NCI-H460 (cell line): ENCODE results near the gene DVL1. TPM values are rescaled to one million over a fixed set of nuclear protein-coding genes. Genes with fewer than 3 reads are reported as not detected.
"Not testable (repeated sequence)": the region's sequence is repeated elsewhere in the genome, so short reads cannot be mapped to it uniquely, and the experiment has no call there.

ENCODE experiments used
- DNase-seq: peaks from one replicate; pipeline ENCODE4 v3.0.0-alpha.2; 2016; ENCODE audit warnings: low read depth; ENCODE audit errors: extremely low read depth
- total RNA-seq: library from RNA; depleted of rRNA; stranded (reverse); fragments of >200 nt; shearing (Covaris generic); gene quantifications from 2 replicates; pipeline ENCODE4 v1.2.3, GENCODE V29; 2014

DVL1 gene
- total RNA-seq, 1 experiment from 2014 or later: 53.7 TPM

DNA sequence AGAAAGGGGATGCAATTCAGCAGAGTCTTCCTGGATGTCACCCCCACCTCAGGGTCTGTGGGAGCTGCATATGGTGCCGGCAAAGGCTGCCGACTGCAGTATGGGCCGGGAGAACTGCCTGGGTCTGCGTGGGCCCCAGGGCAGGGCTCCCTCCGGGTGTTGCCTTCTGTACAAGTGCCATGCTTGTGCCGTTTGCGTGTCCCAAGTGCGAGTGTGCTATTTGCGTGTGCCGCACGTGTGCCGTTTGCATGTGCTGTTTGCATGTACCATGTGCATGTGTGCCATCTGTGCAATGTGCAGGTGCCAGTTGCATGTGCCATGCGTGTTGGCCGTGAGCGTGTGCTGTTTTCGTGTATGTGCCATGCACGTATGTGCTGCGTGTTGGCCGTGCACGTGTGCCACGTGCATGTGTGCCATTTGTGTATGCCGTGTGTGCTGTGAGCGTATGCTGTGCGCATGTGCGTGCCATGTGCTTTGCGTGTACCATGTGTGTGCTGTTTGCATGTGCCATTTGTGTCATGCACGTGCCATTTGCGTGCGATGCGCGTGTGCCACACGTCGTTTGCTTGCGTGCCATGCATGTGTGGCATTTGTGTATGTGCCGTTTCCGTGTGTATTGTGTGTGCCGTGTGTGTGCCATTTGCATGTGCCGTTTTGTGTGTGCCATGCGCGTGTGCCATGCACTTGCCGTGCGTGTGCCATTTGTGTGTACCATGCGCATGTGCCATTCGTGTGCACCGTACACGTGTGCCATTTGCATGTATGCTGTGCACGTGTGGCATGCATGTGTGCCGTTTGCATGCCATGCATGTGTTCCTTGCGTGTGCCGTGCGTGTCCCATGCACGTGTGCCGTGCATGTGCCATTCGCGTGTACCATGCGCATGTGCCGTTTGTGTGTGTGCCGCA, 19.7 kb downstream of the DVL1 start:
- no peak for DNase-seq

DNA sequence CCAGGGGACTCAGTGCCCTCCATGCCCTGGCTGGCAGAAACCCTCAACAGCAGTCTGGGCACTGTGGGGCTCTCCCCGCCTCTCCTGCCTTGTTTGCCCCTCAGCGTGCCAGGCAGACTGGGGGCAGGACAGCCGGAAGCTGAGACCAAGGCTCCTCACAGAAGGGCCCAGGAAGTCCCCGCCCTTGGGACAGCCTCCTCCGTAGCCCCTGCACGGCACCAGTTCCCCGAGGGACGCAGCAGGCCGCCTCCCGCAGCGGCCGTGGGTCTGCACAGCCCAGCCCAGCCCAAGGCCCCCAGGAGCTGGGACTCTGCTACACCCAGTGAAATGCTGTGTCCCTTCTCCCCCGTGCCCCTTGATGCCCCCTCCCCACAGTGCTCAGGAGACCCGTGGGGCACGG, 21.0 kb downstream of the DVL1 start:
- DNase-seq: no peak

DNA sequence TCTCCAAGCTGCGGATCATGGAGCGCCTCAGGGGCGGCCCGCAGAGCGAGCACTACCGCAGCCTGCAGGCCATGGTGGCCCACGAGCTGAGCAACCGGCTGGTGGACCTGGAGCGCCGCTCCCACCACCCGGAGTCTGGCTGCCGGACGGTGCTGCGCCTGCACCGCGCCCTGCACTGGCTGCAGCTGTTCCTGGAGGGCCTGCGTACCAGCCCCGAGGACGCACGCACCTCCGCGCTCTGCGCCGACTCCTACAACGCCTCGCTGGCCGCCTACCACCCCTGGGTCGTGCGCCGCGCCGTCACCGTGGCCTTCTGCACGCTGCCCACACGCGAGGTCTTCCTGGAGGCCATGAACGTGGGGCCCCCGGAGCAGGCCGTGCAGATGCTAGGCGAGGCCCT, 21.9 kb downstream of the DVL1 start:
- no peak for DNase-seq

DNA sequence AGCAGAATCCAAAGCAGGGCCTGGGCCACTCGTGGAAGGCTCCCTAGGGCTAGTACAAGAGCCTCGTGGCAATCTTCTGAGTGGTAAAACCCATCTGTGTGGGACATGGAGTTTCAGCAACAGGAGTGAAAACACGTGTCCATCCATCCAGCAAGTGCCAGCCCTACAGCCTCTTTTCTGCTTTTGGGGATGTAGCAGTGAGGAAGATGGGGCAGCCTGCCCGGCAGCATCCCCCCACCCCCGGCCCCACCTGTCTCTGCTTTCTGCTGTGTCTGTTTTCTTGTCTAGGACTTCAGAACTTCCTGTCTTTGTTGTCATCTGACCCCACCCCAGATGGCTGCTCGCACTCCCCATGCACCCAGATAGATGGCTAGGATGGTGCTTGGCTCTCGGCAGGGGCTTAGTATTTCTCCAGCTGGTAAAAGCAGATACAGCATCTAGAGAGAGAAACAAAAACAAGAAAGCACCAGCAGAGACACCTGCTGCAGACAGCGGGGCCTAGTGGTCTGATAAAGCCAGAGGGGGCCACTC, 23.1 kb downstream of the DVL1 start:
- DNase-seq: no peak

DNA sequence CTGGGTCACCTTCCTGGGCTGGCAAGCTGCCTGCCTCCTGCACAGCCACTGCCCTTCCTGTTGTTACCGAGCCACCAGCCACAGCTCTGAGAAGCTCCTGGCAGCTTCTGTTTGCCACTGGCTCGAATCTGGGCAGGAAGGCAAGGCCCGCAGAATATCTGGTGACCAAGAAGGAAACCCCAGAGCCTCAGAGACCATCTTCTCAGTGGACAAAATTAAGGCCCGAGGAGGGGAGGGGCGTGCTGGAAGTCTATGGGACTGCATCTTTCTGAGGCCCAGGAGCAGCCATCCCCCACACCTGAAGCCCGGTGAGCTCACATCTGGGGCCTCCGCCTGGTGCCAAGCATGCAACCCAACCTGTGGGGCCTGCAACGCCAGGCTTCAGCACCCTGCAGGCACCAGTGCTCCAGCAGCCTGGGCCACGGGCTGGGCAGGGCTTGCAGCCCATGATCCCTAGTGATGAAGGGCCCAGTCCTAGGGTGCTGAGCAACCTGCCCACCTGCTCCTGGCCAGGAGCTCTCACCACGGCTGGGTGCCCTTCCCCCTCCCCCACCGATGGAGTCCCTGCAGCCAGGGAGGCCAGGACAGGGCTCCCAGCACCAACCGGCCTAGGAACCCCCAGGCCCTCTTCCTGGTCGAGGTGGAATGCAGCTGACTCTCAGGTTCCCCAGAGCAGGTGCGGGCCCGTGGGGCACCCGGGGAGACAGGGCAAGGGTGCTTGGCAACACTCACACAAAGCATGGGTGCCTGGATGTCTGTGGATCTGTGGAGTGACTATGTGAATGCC, 23.7 kb downstream of the DVL1 start:
- DNase-seq: no peak

DNA sequence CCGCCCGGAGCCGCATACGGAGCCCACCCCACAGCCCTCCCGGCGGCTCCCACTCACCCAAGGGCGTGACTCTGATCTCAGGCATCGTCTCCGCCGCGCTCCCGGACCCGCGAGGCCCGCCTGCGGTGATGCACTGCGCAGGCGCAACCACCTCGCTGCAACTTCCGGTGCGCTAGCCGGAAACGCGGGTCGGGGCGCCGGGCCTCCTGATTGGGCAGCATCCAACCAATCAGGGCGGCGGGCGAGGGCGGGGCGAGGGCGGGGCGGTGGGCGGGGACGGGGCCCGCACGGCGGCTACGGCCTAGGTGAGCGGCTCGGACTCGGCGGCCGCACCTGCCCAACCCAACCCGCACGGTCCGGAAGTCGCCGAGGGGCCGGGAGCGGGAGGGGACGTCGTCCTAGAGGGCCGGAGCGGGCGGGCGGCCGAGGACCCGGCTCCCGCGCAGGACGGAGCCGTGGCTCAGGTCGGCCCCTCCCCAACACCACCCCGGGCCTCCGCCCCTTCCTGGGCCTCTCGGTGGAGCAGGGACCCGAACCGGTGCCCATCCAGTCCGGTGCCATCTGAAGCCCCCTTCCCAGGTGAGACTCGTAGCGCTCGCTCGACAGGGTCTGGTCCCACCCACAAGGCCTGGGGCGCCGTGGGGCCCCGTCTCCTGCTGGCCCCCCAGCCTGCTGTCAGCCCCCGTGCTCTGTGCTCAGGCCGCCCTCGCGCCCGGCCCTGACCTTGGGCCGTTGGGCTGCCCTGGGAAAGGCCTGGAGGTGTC, 24.5 kb downstream of the DVL1 start, which contains the start of the genes CPTP and INTS11:
CPTP (plus strand) TSS at position 279 of the 764 bp plus-strand sequence. CDS start 2,109 bp downstream, outside the sequence.
INTS11 (minus strand) TSS at position 137 of the 764 bp plus-strand sequence; CDS start at position 85, 52 bp downstream.
- peak; percentile 86 for DNase-seq

DNA sequence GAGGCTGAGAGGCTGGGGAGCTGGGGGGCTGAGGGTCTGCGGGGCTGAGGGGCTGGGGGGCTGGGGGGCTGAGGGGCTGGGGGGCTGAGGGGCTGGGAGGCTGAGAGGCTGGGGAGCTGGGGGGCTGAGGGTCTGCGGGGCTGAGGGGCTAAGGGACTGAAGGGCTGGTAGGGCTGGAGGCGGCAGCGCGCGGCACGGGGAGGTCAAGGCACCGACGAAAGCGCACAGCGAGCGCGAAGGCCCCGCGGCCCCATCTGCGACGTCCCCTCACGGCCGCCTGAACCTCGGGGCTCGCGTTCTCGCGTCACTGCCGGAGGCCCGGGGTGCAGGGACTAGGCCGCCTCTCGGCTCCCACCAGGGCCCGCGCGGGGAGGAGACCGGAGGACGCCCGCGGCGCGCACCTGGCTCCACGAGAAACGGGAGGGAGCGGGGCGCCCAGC, 25.1 kb downstream of the DVL1 start:
- no peak for DNase-seq

DNA sequence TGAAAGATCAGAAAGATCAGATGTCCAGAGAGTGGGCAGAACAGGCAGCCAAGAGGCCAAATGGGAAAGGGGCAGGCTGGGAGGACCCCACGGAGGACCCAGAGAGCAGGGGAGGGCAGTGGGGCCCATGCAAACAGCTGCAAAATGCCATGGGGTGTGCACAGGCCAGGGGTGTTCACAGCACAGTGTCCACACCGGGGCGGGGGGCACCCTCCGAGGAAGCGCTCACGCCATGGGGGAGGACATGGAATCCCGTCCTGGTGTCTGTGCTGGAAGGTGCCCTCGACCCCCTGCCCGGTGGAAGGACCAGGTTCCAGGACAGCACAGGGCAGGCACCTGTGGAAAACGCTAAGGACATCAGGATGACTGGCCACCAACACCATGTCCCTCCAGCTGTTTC, 26.3 kb downstream of the DVL1 start:
- DNase-seq: no peak

DNA sequence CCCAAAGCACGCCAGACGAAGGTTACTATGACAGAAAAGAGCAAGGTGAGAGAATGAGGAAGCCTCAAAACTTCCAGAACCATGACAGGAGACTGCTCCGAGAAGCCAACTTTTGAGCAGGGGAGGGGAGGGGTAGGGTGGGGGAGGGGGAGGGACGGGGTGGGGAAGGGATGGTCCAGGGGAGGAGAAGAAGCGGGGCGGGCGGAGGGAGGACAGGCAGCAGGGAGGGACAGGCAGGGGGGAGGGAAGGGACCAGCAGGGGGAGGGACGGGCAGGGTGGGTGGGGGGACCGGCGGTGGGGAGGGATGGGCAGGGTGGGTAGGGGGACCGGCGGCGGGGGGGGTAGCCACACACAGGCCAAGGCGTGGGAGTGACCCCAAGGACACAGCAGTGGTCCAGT, 26.8 kb downstream of the DVL1 start:
- no peak for DNase-seq

DNA sequence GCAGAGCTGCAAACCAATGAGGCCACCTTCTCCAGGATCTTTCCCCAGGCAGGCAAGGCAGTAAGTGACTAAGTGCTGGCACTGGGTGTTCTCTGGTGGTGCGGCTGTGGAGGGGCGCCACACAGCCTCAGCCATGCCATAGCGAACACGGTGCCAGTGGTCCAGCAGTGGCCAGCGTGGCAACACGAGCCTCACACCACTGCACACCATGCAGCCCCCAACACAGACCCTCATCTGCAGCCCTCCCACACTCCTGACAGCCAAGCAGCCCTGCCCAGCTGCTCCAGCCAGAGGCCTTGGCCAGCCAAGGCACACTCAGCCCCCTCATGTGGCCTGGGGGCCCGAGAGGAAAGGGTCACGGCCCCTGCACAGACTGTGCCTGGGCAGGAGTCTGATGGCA, 27.7 kb downstream of the DVL1 start:
- no peak for DNase-seq

DNA sequence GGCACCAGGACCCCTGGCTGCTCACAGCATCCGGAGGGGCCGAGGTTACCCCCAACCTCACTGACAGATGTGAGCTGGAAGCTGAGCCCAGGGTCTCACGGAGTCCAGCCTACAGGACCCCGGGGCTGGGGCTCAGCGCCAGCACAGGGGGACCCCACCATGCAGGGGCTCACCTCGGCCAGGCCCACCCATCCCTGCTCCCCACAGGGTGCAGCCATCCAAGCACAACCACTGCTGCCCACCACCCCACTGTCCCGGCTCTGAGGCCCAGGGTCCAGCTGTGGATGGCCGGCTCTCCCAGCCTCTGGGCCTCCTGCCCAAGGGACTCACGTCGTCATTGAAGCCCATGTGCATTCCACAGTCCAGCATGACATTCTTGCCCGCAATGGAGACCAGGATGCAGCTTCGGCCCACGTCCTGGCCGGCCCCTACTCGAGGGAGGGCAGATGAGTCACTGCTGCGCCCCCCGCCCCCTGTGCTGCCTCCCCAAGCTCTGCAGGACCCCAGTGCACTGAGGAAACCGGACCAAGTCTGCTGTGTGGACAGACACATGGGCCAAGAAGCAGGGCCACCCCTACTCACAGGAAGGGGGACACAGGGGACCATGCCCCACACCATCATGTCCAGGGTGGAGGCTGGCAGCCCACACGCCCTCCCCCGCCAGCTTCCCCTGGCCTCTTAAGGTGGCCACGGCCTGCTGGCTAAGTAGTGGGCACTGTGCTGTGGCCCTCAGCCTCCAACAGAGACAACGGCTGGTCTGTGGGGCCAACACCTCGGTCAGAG, 28.4 kb downstream of the DVL1 start:
- no peak for DNase-seq

DNA sequence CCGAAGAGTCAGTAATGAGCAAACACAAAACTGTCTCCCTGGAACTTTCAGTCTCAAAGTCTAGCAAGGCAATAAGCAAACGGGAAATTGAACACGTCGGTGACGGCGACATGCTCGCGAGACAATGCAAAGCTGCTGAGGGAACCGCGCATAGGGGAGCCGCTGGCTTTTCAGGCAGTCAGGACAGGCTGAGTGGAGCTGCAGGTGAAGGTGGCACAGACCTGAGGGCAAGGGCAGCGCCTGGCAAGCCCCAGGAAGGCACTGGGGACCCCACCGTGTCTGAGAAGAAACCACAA, 29.6 kb downstream of the DVL1 start:
- DNase-seq: no peak

DNA sequence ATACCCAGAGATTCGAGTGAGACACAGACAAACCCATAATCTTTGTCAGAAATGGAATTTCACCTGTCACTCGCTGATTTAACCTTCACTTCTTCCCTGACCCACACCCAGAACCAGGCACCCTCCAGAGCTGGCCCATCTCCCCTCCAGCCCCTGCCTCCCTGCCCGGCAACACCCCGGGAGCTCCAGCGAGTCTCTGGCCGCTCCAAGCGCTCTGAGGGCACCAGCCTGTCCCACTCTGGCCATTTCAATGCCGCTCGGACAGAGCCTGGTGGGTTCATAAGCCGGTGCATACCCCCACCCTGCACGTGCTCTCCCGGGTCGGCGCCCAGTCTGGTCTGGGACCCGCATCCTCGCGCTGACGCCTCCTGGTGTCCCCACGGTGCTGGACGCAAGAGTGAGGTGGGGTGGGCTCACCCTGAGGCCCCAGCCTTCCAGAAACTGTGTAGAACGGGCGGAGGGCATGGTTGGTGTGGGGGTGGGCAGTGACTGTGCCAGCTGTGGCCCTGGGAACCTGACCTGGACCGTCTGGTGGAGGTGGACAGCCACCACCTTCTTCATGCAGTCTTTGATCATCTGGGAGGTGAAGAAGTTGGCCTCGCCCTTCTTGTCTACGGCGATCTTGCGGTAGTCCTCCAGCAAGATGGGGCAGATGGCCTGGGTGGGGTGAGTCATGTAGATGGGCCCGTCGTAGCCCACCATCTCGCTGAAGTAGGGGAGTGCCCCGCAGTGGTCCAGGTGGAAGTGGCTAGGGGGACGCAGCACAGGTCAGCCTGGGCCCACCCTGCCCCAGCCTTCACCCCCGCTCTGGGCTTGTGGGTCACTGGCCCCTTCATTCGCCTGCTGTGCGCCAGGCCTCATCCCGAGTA, 30.2 kb downstream of the DVL1 start:
- DNase-seq: no peak

DNA sequence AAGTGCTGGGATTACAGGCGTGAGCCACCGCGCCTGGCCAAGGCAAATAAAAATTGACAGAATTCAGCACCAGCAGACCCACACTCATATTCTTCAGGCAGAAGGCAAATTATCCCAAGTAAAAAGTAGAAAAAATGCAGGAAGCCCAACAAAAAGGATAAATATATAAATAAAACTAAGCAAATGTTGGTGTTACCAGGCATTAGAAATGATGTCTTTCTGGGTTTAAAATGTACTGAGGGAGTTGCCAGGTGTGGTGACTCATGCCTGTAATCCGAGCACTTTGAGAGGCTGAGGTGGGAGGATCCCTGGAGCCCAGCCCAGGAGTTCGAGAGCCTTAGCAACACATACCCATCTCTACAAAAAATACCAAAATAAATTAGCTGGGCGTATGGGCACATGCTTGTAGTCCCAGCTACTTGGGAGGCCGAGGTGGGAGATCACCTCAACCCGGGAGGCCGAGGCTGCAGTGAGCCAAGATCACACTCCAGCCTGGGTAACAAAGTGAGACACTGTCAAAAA, 31.0 kb downstream of the DVL1 start:
- DNase-seq: no peak

DNA sequence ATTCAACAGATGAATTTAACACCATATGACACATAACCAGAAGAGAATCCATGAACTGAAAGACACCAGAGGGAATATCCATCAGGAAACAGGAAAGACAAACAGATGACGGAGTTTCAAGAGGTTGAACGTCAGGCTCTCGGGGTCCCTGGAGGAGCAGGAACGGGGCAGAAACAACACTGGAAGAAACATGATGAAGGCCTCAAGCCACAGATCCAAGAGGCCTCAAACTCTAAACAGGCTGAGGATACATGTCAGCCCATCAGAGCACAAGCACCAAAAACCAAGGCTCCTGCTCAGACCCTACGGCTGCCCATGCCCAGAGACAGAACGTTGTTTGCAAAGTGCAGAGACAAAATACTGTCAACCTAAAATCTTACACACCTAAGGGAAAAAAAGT, 31.8 kb downstream of the DVL1 start:
- no peak for DNase-seq

DNA sequence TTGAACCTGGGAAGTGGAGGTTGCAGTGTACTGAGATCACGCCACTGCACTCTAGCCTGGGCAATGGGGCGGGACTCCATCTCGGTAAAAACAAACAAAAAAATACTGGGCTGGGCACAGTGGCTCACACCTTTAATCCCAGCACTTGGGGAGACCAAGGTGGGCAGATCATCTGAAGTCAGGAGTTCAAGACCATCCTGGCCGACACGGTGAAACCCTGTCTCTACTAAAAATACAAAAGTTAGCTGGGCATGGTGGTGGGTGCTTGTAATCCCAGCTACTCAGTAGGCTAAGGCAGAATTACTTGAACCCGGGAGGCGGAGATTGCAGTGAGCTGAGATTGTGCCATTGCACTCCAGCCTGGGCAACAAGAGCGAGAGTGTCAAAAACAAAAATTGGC, 33.0 kb downstream of the DVL1 start:
- DNase-seq: not testable (repeated sequence)

DNA sequence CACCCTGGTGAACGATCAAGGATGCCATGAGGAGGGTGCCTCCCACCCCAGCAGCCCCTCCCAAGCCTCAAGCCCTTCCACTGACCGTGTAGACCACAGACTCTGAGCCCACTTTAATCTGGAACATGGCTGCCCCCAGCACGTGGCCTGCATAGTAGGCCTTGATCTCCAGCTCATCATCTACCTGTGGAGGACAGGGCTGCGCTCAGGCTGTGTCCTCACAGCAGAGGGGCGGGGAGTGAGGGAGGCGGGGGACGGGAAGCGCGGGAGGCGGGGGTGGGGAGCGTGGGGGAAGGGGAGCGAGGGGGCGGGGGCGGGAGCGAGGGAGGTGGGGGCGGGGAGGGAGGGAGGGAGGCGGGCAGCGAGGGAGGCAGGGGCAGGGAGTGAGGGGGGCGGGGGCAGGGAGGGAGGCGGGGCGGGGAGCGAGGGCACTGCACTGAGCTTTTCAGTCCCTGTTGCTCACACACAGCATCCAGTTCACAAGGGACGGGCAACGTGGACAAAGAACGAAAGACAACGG, 33.7 kb downstream of the DVL1 start:
- DNase-seq: no peak

DNA sequence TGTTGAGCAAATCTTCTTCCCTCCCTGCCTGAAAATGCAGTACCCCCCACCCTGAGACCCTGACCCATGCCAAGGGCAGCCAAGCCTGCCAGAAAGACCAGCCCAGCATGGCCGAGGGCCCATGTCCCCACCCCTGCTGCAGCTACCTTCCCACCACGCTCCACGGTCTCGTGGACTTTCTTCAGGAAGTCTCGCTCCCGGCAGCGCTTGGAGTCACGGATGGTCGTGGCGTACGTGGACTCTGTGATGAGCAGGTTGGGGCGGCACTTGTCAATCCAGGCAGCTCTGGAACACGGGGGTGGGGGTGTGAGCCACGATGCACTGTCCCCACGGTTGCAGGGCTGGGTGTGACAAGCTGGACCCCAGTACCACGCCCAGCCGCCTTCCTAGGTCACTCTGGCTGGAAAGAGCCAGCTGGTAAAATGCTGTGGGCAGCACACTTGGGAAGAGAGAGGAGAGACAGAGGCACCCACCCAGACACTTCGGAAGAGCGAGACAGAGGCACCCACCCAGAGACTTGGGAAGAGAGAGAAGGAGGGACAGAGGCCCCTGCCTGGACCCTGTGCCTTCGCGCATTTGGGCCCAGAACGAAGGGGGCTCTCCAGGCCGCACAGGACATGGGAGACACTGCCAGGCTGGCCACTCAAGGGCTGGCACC, 34.4 kb downstream of the DVL1 start:
- no peak for DNase-seq
